ENCODE data around the gene RAB3B. TPM values are rescaled to one million over a fixed set of nuclear protein-coding genes. Genes with fewer than 3 reads are reported as not detected.

RAB3B gene
- total RNA-seq, 1 donor from 2014 or later = 0.07 TPM

- H3K27me3 Mint-ChIP-seq (ENCODE audit: low read depth) = peaks cover 13% of the 10 kb centered on the region
- H3K36me3 Mint-ChIP-seq (ENCODE audit: low read depth) = no peaks in the 10 kb centered on the region
- intact Hi-C loops (cut with micrococcal nuclease) = no loop called here
- H3K27ac Mint-ChIP-seq = no peak overlapping the region
- DNase-seq (ENCODE audit: low spot score) = no peak
- peaks cover 12% of the 10 kb centered on the region for H3K9me3 Mint-ChIP-seq
- H3K4me1 Mint-ChIP-seq (ENCODE audit: low read depth) = no peaks in the 10 kb centered on the region
- no peak overlapping the region for H3K4me3 Mint-ChIP-seq (ENCODE audit: low read depth)
These were observed 44.2 kb downstream of the RAB3B start for GRCh38 chr1:51946300-51946699.

GRCh38 chr1:51945591-51945990, 44.9 kb downstream of the RAB3B start:
- H3K27me3 Mint-ChIP-seq (ENCODE audit: low read depth) = peaks cover 15% of the 10 kb centered on the region
- intact Hi-C loops (cut with micrococcal nuclease) = no loop called here
- no peak overlapping the region for H3K4me3 Mint-ChIP-seq (ENCODE audit: low read depth)
- no peaks in the 10 kb centered on the region for H3K36me3 Mint-ChIP-seq (ENCODE audit: low read depth)
- no peak overlapping the region for H3K27ac Mint-ChIP-seq
- no peaks in the 10 kb centered on the region for H3K4me1 Mint-ChIP-seq (ENCODE audit: low read depth)
- DNase-seq (ENCODE audit: low spot score) = no peak
- H3K9me3 Mint-ChIP-seq = peaks cover 16% of the 10 kb centered on the region

- Mint-ChIP-seq H3K27ac (no peak overlapping the region), H3K9me3 (peaks cover 16% of the 10 kb centered on the region), H3K4me1 (ENCODE audit: low read depth) (no peaks in the 10 kb centered on the region), H3K4me3 (ENCODE audit: low read depth) (no peak overlapping the region), H3K27me3 (ENCODE audit: low read depth) (peaks cover 10% of the 10 kb centered on the region), H3K36me3 (ENCODE audit: low read depth) (no peaks in the 10 kb centered on the region)
- intact Hi-C loops (cut with micrococcal nuclease) = no loop called here
- no peak for DNase-seq (ENCODE audit: low spot score)
These were observed 48.2 kb downstream of the RAB3B start for GRCh38 chr1:51942281-51942680.

- no peak overlapping the region for H3K4me3 Mint-ChIP-seq (ENCODE audit: low read depth)
- peaks cover 10% of the 10 kb centered on the region for H3K27me3 Mint-ChIP-seq (ENCODE audit: low read depth)
- H3K36me3 Mint-ChIP-seq (ENCODE audit: low read depth) = no peaks in the 10 kb centered on the region
- intact Hi-C loops (cut with micrococcal nuclease) = no loop called here
- H3K9me3 Mint-ChIP-seq = peaks cover 16% of the 10 kb centered on the region
- DNase-seq (ENCODE audit: low spot score) = no peak
- H3K4me1 Mint-ChIP-seq (ENCODE audit: low read depth) = no peaks in the 10 kb centered on the region
- no peak overlapping the region for H3K27ac Mint-ChIP-seq
These were observed 49.0 kb downstream of the RAB3B start for GRCh38 chr1:51941528-51941927.

GRCh38 chr1:51937112-51937511, 53.4 kb downstream of the RAB3B start:
- intact Hi-C loops (cut with micrococcal nuclease) = no loop called here
- no peaks in the 10 kb centered on the region for H3K36me3 Mint-ChIP-seq (ENCODE audit: low read depth)
- DNase-seq (ENCODE audit: low spot score) = no peak
- no peak overlapping the region for H3K27ac Mint-ChIP-seq
- H3K27me3 Mint-ChIP-seq (ENCODE audit: low read depth) = peaks cover 6% of the 10 kb centered on the region
- H3K4me1 Mint-ChIP-seq (ENCODE audit: low read depth) = no peaks in the 10 kb centered on the region
- no peak overlapping the region for H3K4me3 Mint-ChIP-seq (ENCODE audit: low read depth)
- H3K9me3 Mint-ChIP-seq = peaks cover 12% of the 10 kb centered on the region

GRCh38 chr1:51936531-51936930, 54.0 kb downstream of the RAB3B start:
- H3K27ac Mint-ChIP-seq = no peak overlapping the region
- H3K9me3 Mint-ChIP-seq = peaks cover 7% of the 10 kb centered on the region
- DNase-seq (ENCODE audit: low spot score) = no peak
- intact Hi-C loops (cut with micrococcal nuclease) = no loop called here
- no peaks in the 10 kb centered on the region for H3K4me1 Mint-ChIP-seq (ENCODE audit: low read depth)
- peaks cover 8% of the 10 kb centered on the region for H3K27me3 Mint-ChIP-seq (ENCODE audit: low read depth)
- no peak overlapping the region for H3K4me3 Mint-ChIP-seq (ENCODE audit: low read depth)
- H3K36me3 Mint-ChIP-seq (ENCODE audit: low read depth) = no peaks in the 10 kb centered on the region

- Mint-ChIP-seq H3K36me3 (ENCODE audit: low read depth) (no peaks in the 10 kb centered on the region), H3K4me1 (ENCODE audit: low read depth) (no peaks in the 10 kb centered on the region), H3K27me3 (ENCODE audit: low read depth) (peaks cover 17% of the 10 kb centered on the region), H3K27ac (no peak overlapping the region), H3K9me3 (no peaks in the 10 kb centered on the region), H3K4me3 (ENCODE audit: low read depth) (no peak overlapping the region)
- no peak for DNase-seq (ENCODE audit: low spot score)
- intact Hi-C loops (cut with micrococcal nuclease) = no loop called here
These were observed 57.2 kb downstream of the RAB3B start for GRCh38 chr1:51933344-51933743.

GRCh38 chr1:51930329-51930728, 60.2 kb downstream of the RAB3B start:
- Mint-ChIP-seq H3K4me1 (ENCODE audit: low read depth) (no peaks in the 10 kb centered on the region), H3K9me3 (no peaks in the 10 kb centered on the region), H3K4me3 (ENCODE audit: low read depth) (no peak overlapping the region), H3K36me3 (ENCODE audit: low read depth) (no peaks in the 10 kb centered on the region), H3K27me3 (ENCODE audit: low read depth) (peaks cover 17% of the 10 kb centered on the region), H3K27ac (no peak overlapping the region)
- intact Hi-C loops (cut with micrococcal nuclease) = no loop called here
- no peak for DNase-seq (ENCODE audit: low spot score)

- no peak for DNase-seq (ENCODE audit: low spot score)
- Mint-ChIP-seq H3K4me1 (ENCODE audit: low read depth) (no peaks in the 10 kb centered on the region), H3K9me3 (no peaks in the 10 kb centered on the region), H3K36me3 (ENCODE audit: low read depth) (no peaks in the 10 kb centered on the region), H3K27me3 (ENCODE audit: low read depth) (peaks cover 13% of the 10 kb centered on the region), H3K27ac (no peak overlapping the region), H3K4me3 (ENCODE audit: low read depth) (no peak overlapping the region)
- intact Hi-C loops (cut with micrococcal nuclease) = no loop called here
These were observed 61.6 kb downstream of the RAB3B start for GRCh38 chr1:51928896-51929295.

GRCh38 chr1:51927029-51927428, 63.5 kb downstream of the RAB3B start:
- intact Hi-C loops (cut with micrococcal nuclease) = no loop called here
- Mint-ChIP-seq H3K27me3 (ENCODE audit: low read depth) (peaks cover 13% of the 10 kb centered on the region), H3K36me3 (ENCODE audit: low read depth) (no peaks in the 10 kb centered on the region), H3K27ac (no peak overlapping the region), H3K9me3 (no peaks in the 10 kb centered on the region), H3K4me1 (ENCODE audit: low read depth) (no peaks in the 10 kb centered on the region), H3K4me3 (ENCODE audit: low read depth) (no peak overlapping the region)
- DNase-seq (ENCODE audit: low spot score) = no peak

GRCh38 chr1:51926171-51926812, 64.2 kb downstream of the RAB3B start:
- no peaks in the 10 kb centered on the region for H3K36me3 Mint-ChIP-seq (ENCODE audit: low read depth)
- H3K27me3 Mint-ChIP-seq (ENCODE audit: low read depth) = peaks cover 16% of the 10 kb centered on the region
- H3K27ac Mint-ChIP-seq = no peak overlapping the region
- DNase-seq (ENCODE audit: low spot score) = no peak
- H3K4me1 Mint-ChIP-seq (ENCODE audit: low read depth) = no peaks in the 10 kb centered on the region
- no peak overlapping the region for H3K4me3 Mint-ChIP-seq (ENCODE audit: low read depth)
- H3K9me3 Mint-ChIP-seq = no peaks in the 10 kb centered on the region
- intact Hi-C loops (cut with micrococcal nuclease) = no loop called here

GRCh38 chr1:51924455-51924854, 66.0 kb downstream of the RAB3B start:
- intact Hi-C loops (cut with micrococcal nuclease) = no loop called here
- Mint-ChIP-seq H3K4me1 (ENCODE audit: low read depth) (no peaks in the 10 kb centered on the region), H3K27ac (no peak overlapping the region), H3K36me3 (ENCODE audit: low read depth) (no peaks in the 10 kb centered on the region), H3K9me3 (no peaks in the 10 kb centered on the region), H3K4me3 (ENCODE audit: low read depth) (no peak overlapping the region), H3K27me3 (ENCODE audit: low read depth) (peaks cover 17% of the 10 kb centered on the region)
- no peak for DNase-seq (ENCODE audit: low spot score)

- H3K9me3 Mint-ChIP-seq = no peaks in the 10 kb centered on the region
- no peaks in the 10 kb centered on the region for H3K4me1 Mint-ChIP-seq (ENCODE audit: low read depth)
- no peaks in the 10 kb centered on the region for H3K36me3 Mint-ChIP-seq (ENCODE audit: low read depth)
- H3K27ac Mint-ChIP-seq = no peak overlapping the region
- no peak overlapping the region for H3K4me3 Mint-ChIP-seq (ENCODE audit: low read depth)
- no peak for DNase-seq (ENCODE audit: low spot score)
- intact Hi-C loops (cut with micrococcal nuclease) = no loop called here
- peaks cover 18% of the 10 kb centered on the region for H3K27me3 Mint-ChIP-seq (ENCODE audit: low read depth)
These were observed 68.5 kb downstream of the RAB3B start for GRCh38 chr1:51922040-51922439.

GRCh38 chr1:51920130-51920529, 70.4 kb downstream of the RAB3B start:
- no peak for DNase-seq (ENCODE audit: low spot score)
- Mint-ChIP-seq H3K27me3 (ENCODE audit: low read depth) (peaks cover 26% of the 10 kb centered on the region), H3K36me3 (ENCODE audit: low read depth) (no peaks in the 10 kb centered on the region), H3K27ac (no peak overlapping the region), H3K4me3 (ENCODE audit: low read depth) (no peak overlapping the region), H3K4me1 (ENCODE audit: low read depth) (no peaks in the 10 kb centered on the region), H3K9me3 (no peaks in the 10 kb centered on the region)
- intact Hi-C loops (cut with micrococcal nuclease) = no loop called here
